ENCODE results near the gene DIRAS2. TPM values are rescaled to one million over a fixed set of nuclear protein-coding genes. Genes with fewer than 3 reads are reported as not detected.
"Not testable (repeated sequence)": the region's sequence is repeated elsewhere in the genome, so short reads cannot be mapped to it uniquely, and the experiment has no call there.

Gene DIRAS2
- total RNA-seq, 3 donors from 2014 or later: under 0.01 to 1.2 TPM; not detected in 1

GRCh38 chr9:90659650-90660364, 17.2 kb upstream of the DIRAS2 start:
- H3K27ac ChIP-seq: no peak overlapping the region
- no peak overlapping the region for H3K4me3 ChIP-seq
- no peaks in the 10 kb centered on the region for H3K4me1 ChIP-seq
- intact Hi-C loops (cut with DNase I; ENCODE audit: low total_unique reads): no loop called here
- no peaks in the 10 kb centered on the region for H3K9me3 ChIP-seq
- H3K27me3 ChIP-seq: no peaks in the 10 kb centered on the region
- DNase-seq (ENCODE audit: low spot score in 2 of 2): no peak
- no peaks in the 10 kb centered on the region for H3K36me3 ChIP-seq
- no peak for TF ChIP-seq CTCF (IDR thresholded peaks at IDR 0.05)

- Histone ChIP-seq H3K27me3 (no peaks in the 10 kb centered on the region), H3K9me3 (no peaks in the 10 kb centered on the region), H3K4me1 (no peaks in the 10 kb centered on the region), H3K4me3 (no peak overlapping the region), H3K27ac (no peak overlapping the region), H3K36me3 (no peaks in the 10 kb centered on the region)
- no peak for DNase-seq (ENCODE audit: low spot score in 2 of 2)
- no peak for TF ChIP-seq POLR2AphosphoS5 (IDR thresholded peaks at IDR 0.05)
- no peak for TF ChIP-seq CTCF (IDR thresholded peaks at IDR 0.05)
- intact Hi-C loops (cut with DNase I; ENCODE audit: low total_unique reads): no loop called here
These were observed 16.2 kb upstream of the DIRAS2 start for GRCh38 chr9:90658783-90659182.

GRCh38 chr9:90658181-90658580, 15.6 kb upstream of the DIRAS2 start:
- intact Hi-C loops (cut with DNase I; ENCODE audit: low total_unique reads): no loop called here
- DNase-seq (ENCODE audit: low spot score in 2 of 2): no peak
- TF ChIP-seq POLR2AphosphoS5 (IDR thresholded peaks at IDR 0.05): no peak
- no peak for TF ChIP-seq POLR2A (IDR thresholded peaks at IDR 0.05)
- TF ChIP-seq CTCF (IDR thresholded peaks at IDR 0.05): no peak

GRCh38 chr9:90656876-90657275, 14.3 kb upstream of the DIRAS2 start:
- H3K4me1 ChIP-seq, H3K9me3 ChIP-seq, H3K36me3 ChIP-seq: not testable (repeated sequence)

More at GRCh38 chr9:90658181-90658580, 15.6 kb upstream of the DIRAS2 start:
- Histone ChIP-seq H3K4me3 (no peak overlapping the region), H3K27me3 (no peaks in the 10 kb centered on the region), H3K9me3 (no peaks in the 10 kb centered on the region), H3K27ac (no peak overlapping the region), H3K4me1 (no peaks in the 10 kb centered on the region), H3K36me3 (no peaks in the 10 kb centered on the region)

GRCh38 chr9:90651246-90651645, 8.6 kb upstream of the DIRAS2 start:
- TF ChIP-seq CTCF (IDR thresholded peaks at IDR 0.05) (no peak), POLR2AphosphoS5 (IDR thresholded peaks at IDR 0.05) (no peak), POLR2A (IDR thresholded peaks at IDR 0.05) (no peak)
- intact Hi-C loops (cut with DNase I; ENCODE audit: low total_unique reads): no loop called here
- Histone ChIP-seq H3K27ac (no peak overlapping the region), H3K27me3 (peaks cover 0 to 4% of the 10 kb centered on the region in 2 donors), H3K4me1 (no peaks in the 10 kb centered on the region), H3K36me3 (no peaks in the 10 kb centered on the region), H3K4me3 (no peak overlapping the region), H3K9me3 (peaks cover 0 to 13% of the 10 kb centered on the region in 2 donors)
- no peak for DNase-seq (ENCODE audit: low spot score in 2 of 2)

More at GRCh38 chr9:90656876-90657275, 14.3 kb upstream of the DIRAS2 start:
- intact Hi-C loops (cut with DNase I; ENCODE audit: low total_unique reads); H3K27me3 ChIP-seq; H3K4me3 ChIP-seq; DNase-seq (ENCODE audit: low spot score in 2 of 2); H3K27ac ChIP-seq: not testable (repeated sequence)
